Neural crest cell (in vitro differentiated cells): ENCODE measurements around the gene DYNC1H1. TPM values are rescaled to one million over a fixed set of nuclear protein-coding genes. Genes with fewer than 3 reads are reported as not detected.
A peak's percentile ranks its signal among the peaks of the same experiment; 100 is the strongest.

Experiments used
- DNase-seq: peaks from one replicate; pipeline ENCODE4 v3.0.0; 2021; ENCODE audit warnings: low read depth, mixed read lengths, low spot score
- H3K27ac Mint-ChIP-seq: one replicate; pipeline ENCODE4 v1.8.0; 2021; ENCODE audit warnings: mild to moderate bottlenecking, mixed read lengths; ENCODE audit not compliant: unreplicated experiment
- H3K27me3 Mint-ChIP-seq: 2 replicates; pipeline ENCODE4 v1.8.0; 2021; ENCODE audit warnings: low read depth, mild to moderate bottlenecking, mixed read lengths
- H3K36me3 Mint-ChIP-seq: 2 replicates; pipeline ENCODE4 v1.8.0; 2021; ENCODE audit warnings: low read depth, mild to moderate bottlenecking, mixed read lengths
- H3K4me1 Mint-ChIP-seq: 2 replicates; pipeline ENCODE4 v1.8.0; 2021; ENCODE audit warnings: mixed read lengths
- H3K4me3 Mint-ChIP-seq: one replicate; pipeline ENCODE4 v1.8.0; 2021; ENCODE audit warnings: mild to moderate bottlenecking, mixed read lengths
- H3K9me3 Mint-ChIP-seq: 2 replicates; pipeline ENCODE4 v1.8.0; 2021; ENCODE audit warnings: mixed read lengths
- CTCF ChIP-seq: fragments of 200-600 bp; sonication (generic); conservative IDR thresholded peaks from 2 replicates; pipeline ENCODE4 v1.5.0; 2021; ENCODE audit warnings: antibody characterized with exemption, mild to moderate bottlenecking
- total RNA-seq: library from RNA; stranded (reverse); gene quantifications from 2 replicates; pipeline ENCODE4 v1.2.1, GENCODE V29; 2021

DYNC1H1 gene
- total RNA-seq, 1 donor from 2014 or later: 528 TPM

GRCh38 chr14:102047808-102048540 is 83.6 kb downstream of the DYNC1H1 start:
- H3K4me3 Mint-ChIP-seq: no peak overlapping the region
- H3K36me3 Mint-ChIP-seq: peaks cover 17% of the 10 kb centered on the region
- no peak for TF ChIP-seq CTCF
- DNase-seq: no peak
- H3K9me3 Mint-ChIP-seq: no peaks in the 10 kb centered on the region
- peak overlapping the region; percentile 12 for H3K27ac Mint-ChIP-seq
- no peaks in the 10 kb centered on the region for H3K4me1 Mint-ChIP-seq
- H3K27me3 Mint-ChIP-seq: no peaks in the 10 kb centered on the region

GRCh38 chr14:102049258-102050025 is 85.1 kb downstream of the DYNC1H1 start:
- no peak overlapping the region for H3K4me3 Mint-ChIP-seq
- no peaks in the 10 kb centered on the region for H3K9me3 Mint-ChIP-seq
- TF ChIP-seq CTCF: no peak
- peaks cover 14% of the 10 kb centered on the region for H3K36me3 Mint-ChIP-seq
- H3K27me3 Mint-ChIP-seq: no peaks in the 10 kb centered on the region
- no peaks in the 10 kb centered on the region for H3K4me1 Mint-ChIP-seq
- no peak for DNase-seq
- no peak overlapping the region for H3K27ac Mint-ChIP-seq

GRCh38 chr14:102050026-102050405 is 85.6 kb downstream of the DYNC1H1 start:
- Mint-ChIP-seq H3K9me3 (no peaks in the 10 kb centered on the region), H3K4me3 (no peak overlapping the region), H3K4me1 (no peaks in the 10 kb centered on the region), H3K27ac (no peak overlapping the region), H3K27me3 (no peaks in the 10 kb centered on the region), H3K36me3 (peaks cover 15% of the 10 kb centered on the region)
- no peak for DNase-seq
- no peak for TF ChIP-seq CTCF

GRCh38 chr14:102050625-102051024 is 86.3 kb downstream of the DYNC1H1 start:
- no peak for TF ChIP-seq CTCF
- H3K36me3 Mint-ChIP-seq: peaks cover 19% of the 10 kb centered on the region

GRCh38 chr14:102052522-102052921 is 88.1 kb downstream of the DYNC1H1 start:
- H3K27ac Mint-ChIP-seq: no peak overlapping the region
- no peak for TF ChIP-seq CTCF
- no peaks in the 10 kb centered on the region for H3K9me3 Mint-ChIP-seq
- no peak overlapping the region for H3K4me3 Mint-ChIP-seq
- H3K36me3 Mint-ChIP-seq: peaks cover 26% of the 10 kb centered on the region
- H3K27me3 Mint-ChIP-seq: no peaks in the 10 kb centered on the region
- no peak for DNase-seq
- peaks cover 3% of the 10 kb centered on the region for H3K4me1 Mint-ChIP-seq

More at GRCh38 chr14:102050625-102051024, 86.3 kb downstream of the DYNC1H1 start:
- H3K4me1 Mint-ChIP-seq: no peaks in the 10 kb centered on the region
- no peak overlapping the region for H3K27ac Mint-ChIP-seq
- no peak for DNase-seq
- H3K27me3 Mint-ChIP-seq: no peaks in the 10 kb centered on the region
- H3K9me3 Mint-ChIP-seq: no peaks in the 10 kb centered on the region
- no peak overlapping the region for H3K4me3 Mint-ChIP-seq
